Retinal pigment epithelial cell (primary cell): ENCODE results near the gene TRPC4AP.

ENCODE experiments used
- DNase-seq: peaks from one replicate; pipeline ENCODE4 v3.0.0-alpha.2; 2010; ENCODE audit warnings: low read depth
- H3K4me3 ChIP-seq: 2 replicates; pipeline ENCODE4 v1.5.1; 2011; ENCODE audit warnings: mild to moderate bottlenecking, low read length, control low read depth, moderate library complexity
- TF ChIP-seq, protein P1 (sequence below): conservative IDR thresholded peaks from 2 replicates; pipeline ENCODE4 v1.5.1; 2011; ENCODE audit warnings: low read depth, low read length, control low read depth, inconsistent platforms

TRPC4AP gene

GRCh38 chr20:35131934-35132333, 39.3 kb upstream of the TRPC4AP start:
- TF ChIP-seq, protein P1, sequence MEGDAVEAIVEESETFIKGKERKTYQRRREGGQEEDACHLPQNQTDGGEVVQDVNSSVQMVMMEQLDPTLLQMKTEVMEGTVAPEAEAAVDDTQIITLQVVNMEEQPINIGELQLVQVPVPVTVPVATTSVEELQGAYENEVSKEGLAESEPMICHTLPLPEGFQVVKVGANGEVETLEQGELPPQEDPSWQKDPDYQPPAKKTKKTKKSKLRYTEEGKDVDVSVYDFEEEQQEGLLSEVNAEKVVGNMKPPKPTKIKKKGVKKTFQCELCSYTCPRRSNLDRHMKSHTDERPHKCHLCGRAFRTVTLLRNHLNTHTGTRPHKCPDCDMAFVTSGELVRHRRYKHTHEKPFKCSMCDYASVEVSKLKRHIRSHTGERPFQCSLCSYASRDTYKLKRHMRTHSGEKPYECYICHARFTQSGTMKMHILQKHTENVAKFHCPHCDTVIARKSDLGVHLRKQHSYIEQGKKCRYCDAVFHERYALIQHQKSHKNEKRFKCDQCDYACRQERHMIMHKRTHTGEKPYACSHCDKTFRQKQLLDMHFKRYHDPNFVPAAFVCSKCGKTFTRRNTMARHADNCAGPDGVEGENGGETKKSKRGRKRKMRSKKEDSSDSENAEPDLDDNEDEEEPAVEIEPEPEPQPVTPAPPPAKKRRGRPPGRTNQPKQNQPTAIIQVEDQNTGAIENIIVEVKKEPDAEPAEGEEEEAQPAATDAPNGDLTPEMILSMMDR: no peak
- DNase-seq: no peak
- no peak overlapping the region for H3K4me3 ChIP-seq

- TF ChIP-seq, protein P1: no peak
- DNase-seq: no peak
Observed at GRCh38 chr20:35129647-35130069, 37.1 kb upstream of the TRPC4AP start.

DNA sequence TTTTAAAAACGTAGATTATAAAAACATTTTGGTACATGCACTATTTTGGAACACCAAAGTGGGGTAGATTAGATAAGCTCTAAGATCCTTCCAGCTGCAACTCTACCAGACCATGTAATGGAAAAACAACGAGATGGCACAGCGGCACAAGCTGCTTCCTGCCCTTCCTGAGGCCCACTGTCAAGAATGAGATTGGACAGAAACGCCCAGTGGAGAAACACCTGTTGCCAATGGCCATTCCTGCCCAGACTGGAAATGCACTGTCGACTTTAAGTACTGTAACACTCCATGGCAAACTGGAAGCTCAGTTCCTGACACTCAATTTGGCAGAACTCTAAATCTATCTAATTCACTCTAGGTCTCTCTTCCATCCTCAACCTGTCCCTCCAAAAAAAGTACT, 33.1 kb upstream of the TRPC4AP start:
- no peak for DNase-seq
- TF ChIP-seq, protein P1: no peak
- H3K4me3 ChIP-seq: no peak overlapping the region

More at GRCh38 chr20:35129647-35130069, 37.1 kb upstream of the TRPC4AP start:
- H3K4me3 ChIP-seq: no peak overlapping the region

- DNase-seq: no peak
- TF ChIP-seq, protein P1: no peak
- no peak overlapping the region for H3K4me3 ChIP-seq
Observed at GRCh38 chr20:35122756-35123405, 30.3 kb upstream of the TRPC4AP start.

GRCh38 chr20:35121186-35121585, 28.6 kb upstream of the TRPC4AP start:
- no peak for DNase-seq
- H3K4me3 ChIP-seq: no peak overlapping the region
- TF ChIP-seq, protein P1: no peak

- TF ChIP-seq, protein P1: no peak
- DNase-seq: no peak
- no peak overlapping the region for H3K4me3 ChIP-seq
Observed at GRCh38 chr20:35120012-35120701, 27.6 kb upstream of the TRPC4AP start.

GRCh38 chr20:35117629-35118028, 25.0 kb upstream of the TRPC4AP start:
- TF ChIP-seq, protein P1: no peak
- no peak overlapping the region for H3K4me3 ChIP-seq
- DNase-seq: no peak
